Heart right ventricle (tissue), 16 donors: ENCODE results near the gene THSD4. TPM values are rescaled to one million over a fixed set of nuclear protein-coding genes. Genes with fewer than 3 reads are reported as not detected.

Source experiments
- ATAC-seq, 8 donors: fragments of 200-7000 bp; cut with Tn5 transposase; one replicate each; pipeline ENCODE4 v1.9.1; 2020; ENCODE audit warnings: mild to moderate bottlenecking in 8 of 8, moderate library complexity in 8 of 8, moderate number of reproducible peaks in 1 of 8
- DNase-seq, 2 donors: peaks; one replicate each; pipeline ENCODE4 v3.0.0-alpha.2; 2020
- H3K27ac ChIP-seq, 10 donors: fragments of 200-600 bp; sonication (generic) in 2 of 10; one replicate each; pipeline versions ENCODE4 v1.5.0 to v1.8.0; 2020 to 2022; ENCODE audit warnings: mild to moderate bottlenecking in 3 of 10
- H3K27me3 ChIP-seq, 7 donors: fragments of 200-600 bp; one replicate each; pipeline ENCODE4 v1.8.0; 2021 to 2022; ENCODE audit warnings: mild to moderate bottlenecking in 2 of 7
- H3K36me3 ChIP-seq, 9 donors: fragments of 200-600 bp; sonication (generic) in 1 of 9; one replicate each; pipeline versions ENCODE4 v1.5.0 to v1.8.0; 2020 to 2022; ENCODE audit warnings: mild to moderate bottlenecking in 2 of 9
- H3K4me1 ChIP-seq, 9 donors: fragments of 200-600 bp; sonication (generic) in 1 of 9; one replicate each; pipeline versions ENCODE4 v1.5.0 to v1.8.0; 2020 to 2022; ENCODE audit warnings: mild to moderate bottlenecking in 4 of 9
- H3K4me3 ChIP-seq, 10 donors: fragments of 200-600 bp; sonication (generic) in 2 of 10; one replicate each; pipeline versions ENCODE4 v1.5.0 to v1.8.0; 2020 to 2022; ENCODE audit warnings: mild to moderate bottlenecking in 7 of 10, moderate library complexity in 2 of 10
- H3K9me3 ChIP-seq, 11 donors: fragments of 200-600 bp in 10 of 11; sonication (generic) in 2 of 11; one replicate each; pipeline versions ENCODE4 v1.5.0 to v1.8.0; 2013 to 2022; ENCODE audit warnings: mild to moderate bottlenecking in 2 of 11, control low read depth in 1 of 11, moderate library complexity in 1 of 11
- WGBS, 2 donors: extraction: QIAGEN DNeasy Blood & Tissue Kit; methylation state at CpG; one replicate each; pipeline ENCODE4 v1.1.7; 2013; ENCODE audit warnings: inconsistent platforms in 1 of 2; 5-methylcytosine and 5-hydroxymethylcytosine counted together
- intact Hi-C, 10 donors: fragments of 100-400 bp; cut with DNase I; formaldehyde crosslinking; loops; one replicate each; pipeline versions ENCODE4 v1.11.1 to v1.14.2; 2022
- polyA plus RNA-seq, 2 donors: library from polyadenylated mRNA; stranded (reverse); fragments of 200-250 nt; gene quantifications; one replicate each; pipeline ENCODE4 v1.2.3, GENCODE V29; 2013
- total RNA-seq, 10 donors: library from RNA; stranded (reverse); fragmentation: NEBNext Ultra II Directional in 3 of 10; extraction: Animal tissue kit (Norgen Biotek cat#: 25700) in 3 of 10; gene quantifications; one replicate each; pipeline versions ENCODE4 v1.2.1 to v1.2.4, GENCODE V29; 2021 to 2023
- TF ChIP-seq, protein P1 (sequence below), 9 donors: fragments of 200-600 bp; sonication (generic) in 2 of 9; IDR thresholded peaks; one replicate each; pipeline versions ENCODE4 v1.5.0 to v1.8.0; 2021 to 2022; ENCODE audit warnings: antibody characterized with exemption in 9 of 9, mild to moderate bottlenecking in 5 of 9, moderate library complexity in 1 of 9
- donor health status: Arrhythmogenic right ventricular cardiomyopathy.
- donor health status: ischemic (EF 13 %, LVEDD 7.1; RV severe dilation, severe dysfunction).
- donor health status: healthy with polysubstance abuse.
- donor health status: DM: no; HTN: yes; CAD: no.
- donor health status: DM: no; HTN: no; CAD: no.
- donor health status: ischemic (EF 25% LVEDD 6.9; RV normal size, moderate dysfunction).
- donor health status: ischemic (EF 25% LVEDD 5.7; RV mildly dilated, moderate dysfunction).
- donor health status: healthy.
- donor health status: DM: yes; HTN: yes; CAD: no.
- donor health status: Ischemic cardiomyopathy.
- donor health status: ischemic (EF 35%, LVEDD 5.7; RV mildly dilated, moderate dysfunction).
- donor health status: nonischemic (EF 11% LVEDD 7.7; RV severe dilation, severe dysfunction).
- donor health status: DM: yes; HTN: yes; CAD: no.
- donor health status: PGD.
- donor health status: ischemic (EF 29% LVEDD 5.4; RV normal size, mild dysfunction).
- donor health status: nonischemic (EF 23%, LVEDD 6.1; RV moderate dilation, normal function).

THSD4 gene
- total and polyA plus RNA-seq, 12 donors, result 20.8 to 212 (median 139) TPM

GRCh38 chr15:71329041-71329440 lies 213.8 kb downstream of the THSD4 start:
- H3K4me1 ChIP-seq, result peaks cover 12 to 70% (median 38%) of the 10 kb centered on the region in 9 donors
- DNase-seq (peak; percentile 35 to 50), ATAC-seq (peak; percentile 25 to 78 (median 49))
- TF ChIP-seq, protein P1, sequence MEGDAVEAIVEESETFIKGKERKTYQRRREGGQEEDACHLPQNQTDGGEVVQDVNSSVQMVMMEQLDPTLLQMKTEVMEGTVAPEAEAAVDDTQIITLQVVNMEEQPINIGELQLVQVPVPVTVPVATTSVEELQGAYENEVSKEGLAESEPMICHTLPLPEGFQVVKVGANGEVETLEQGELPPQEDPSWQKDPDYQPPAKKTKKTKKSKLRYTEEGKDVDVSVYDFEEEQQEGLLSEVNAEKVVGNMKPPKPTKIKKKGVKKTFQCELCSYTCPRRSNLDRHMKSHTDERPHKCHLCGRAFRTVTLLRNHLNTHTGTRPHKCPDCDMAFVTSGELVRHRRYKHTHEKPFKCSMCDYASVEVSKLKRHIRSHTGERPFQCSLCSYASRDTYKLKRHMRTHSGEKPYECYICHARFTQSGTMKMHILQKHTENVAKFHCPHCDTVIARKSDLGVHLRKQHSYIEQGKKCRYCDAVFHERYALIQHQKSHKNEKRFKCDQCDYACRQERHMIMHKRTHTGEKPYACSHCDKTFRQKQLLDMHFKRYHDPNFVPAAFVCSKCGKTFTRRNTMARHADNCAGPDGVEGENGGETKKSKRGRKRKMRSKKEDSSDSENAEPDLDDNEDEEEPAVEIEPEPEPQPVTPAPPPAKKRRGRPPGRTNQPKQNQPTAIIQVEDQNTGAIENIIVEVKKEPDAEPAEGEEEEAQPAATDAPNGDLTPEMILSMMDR (IDR thresholded peaks at IDR 0.05), result no peak
- peak overlapping the region; percentile 22 to 90 (median 78) for H3K27ac ChIP-seq
- H3K36me3 ChIP-seq, result peaks cover 0 to 2% (median 0%) of the 10 kb centered on the region in 9 donors
- WGBS, 2 donors, result 34 to 49% methylated on average over 8 of the region's 8 CpGs
- no peaks in the 10 kb centered on the region for H3K9me3 ChIP-seq
- H3K4me3 ChIP-seq, result no peak overlapping the region
- H3K27me3 ChIP-seq, result no peaks in the 10 kb centered on the region
- intact Hi-C loops, result no loop called here

GRCh38 chr15:71329497-71330260 lies 214.4 kb downstream of the THSD4 start:
- TF ChIP-seq, protein P1 (IDR thresholded peaks at IDR 0.05), result no peak
- Histone ChIP-seq H3K36me3 (peaks cover 0 to 8% (median 0%) of the 10 kb centered on the region in 9 donors), H3K4me3 (no peak overlapping the region), H3K4me1 (peaks cover 12 to 70% (median 38%) of the 10 kb centered on the region in 9 donors), H3K9me3 (no peaks in the 10 kb centered on the region), H3K27me3 (no peaks in the 10 kb centered on the region), H3K27ac (peak overlapping the region; percentile 22 to 90 (median 78))
- 59 to 68% methylated on average over 14 of the region's 14 CpGs for WGBS, 2 donors
- intact Hi-C loops, result loop anchor here in 2 of 10 donors (10.0 kb wide), 2 partner anchors 75 to 215 kb away; partner anchors contain the start of gene THSD4 (in 1 of the 2)
- ATAC-seq, result peak in 6 of 8 donors; percentile 41 to 91 (median 70)
- DNase-seq, result peak in 1 of 2 donors; percentile 38

GRCh38 chr15:71330638-71331162 lies 215.4 kb downstream of the THSD4 start:
- Histone ChIP-seq H3K4me3 (no peak overlapping the region), H3K27ac (peak overlapping the region in 8 of 10 donors; percentile 44 to 90 (median 80)), H3K9me3 (no peaks in the 10 kb centered on the region), H3K4me1 (peaks cover 12 to 65% (median 38%) of the 10 kb centered on the region in 9 donors), H3K27me3 (no peaks in the 10 kb centered on the region), H3K36me3 (peaks cover 0 to 11% (median 0%) of the 10 kb centered on the region in 9 donors)
- WGBS, 2 donors, result 58 to 70% methylated on average over 11 of the region's 11 CpGs
- ATAC-seq (peak in 2 of 8 donors; percentile 4 to 19), DNase-seq (no peak)
- TF ChIP-seq, protein P1 (IDR thresholded peaks at IDR 0.05), result no peak
- intact Hi-C loops, result loop anchor here in 2 of 10 donors (10.0 kb wide), 2 partner anchors 74 to 216 kb away; partner anchors contain the start of gene THSD4 (in 1 of the 2)

- ATAC-seq, result no peak
- TF ChIP-seq, protein P1 (IDR thresholded peaks at IDR 0.05), result no peak
These were observed 215.9 kb downstream of the THSD4 start for GRCh38 chr15:71331173-71331572.

More at GRCh38 chr15:71331173-71331572, 215.9 kb downstream of the THSD4 start:
- H3K4me1 ChIP-seq, result peaks cover 12 to 63% (median 38%) of the 10 kb centered on the region in 9 donors
- peaks cover 0 to 11% (median 0%) of the 10 kb centered on the region in 9 donors for H3K36me3 ChIP-seq
- H3K4me3 ChIP-seq, result no peak overlapping the region
- no peaks in the 10 kb centered on the region for H3K27me3 ChIP-seq
- 74 to 75% methylated on average over 4 of the region's 4 CpGs for WGBS, 2 donors
- no peaks in the 10 kb centered on the region for H3K9me3 ChIP-seq
- intact Hi-C loops, result loop anchor here in 2 of 10 donors (10.0 kb wide), 2 partner anchors 74 to 216 kb away; partner anchors contain the start of gene THSD4 (in 1 of the 2)
- no peak for DNase-seq
- H3K27ac ChIP-seq, result peak overlapping the region in 8 of 10 donors; percentile 44 to 90 (median 80)
